GM19397 (cell line): ENCODE measurements around the gene HAPLN1.
"Not testable (repeated sequence)": the region's sequence is repeated elsewhere in the genome, so short reads cannot be mapped to it uniquely, and the experiment has no call there.

Experiments used
- ATAC-seq: cut with Tn5 transposase; IDR thresholded peaks from one replicate; pipeline ENCODE4 v1.9.1; 2021; ENCODE audit warnings: mild to moderate bottlenecking, moderate library complexity; ENCODE audit not compliant: unreplicated experiment

Gene HAPLN1

DNA sequence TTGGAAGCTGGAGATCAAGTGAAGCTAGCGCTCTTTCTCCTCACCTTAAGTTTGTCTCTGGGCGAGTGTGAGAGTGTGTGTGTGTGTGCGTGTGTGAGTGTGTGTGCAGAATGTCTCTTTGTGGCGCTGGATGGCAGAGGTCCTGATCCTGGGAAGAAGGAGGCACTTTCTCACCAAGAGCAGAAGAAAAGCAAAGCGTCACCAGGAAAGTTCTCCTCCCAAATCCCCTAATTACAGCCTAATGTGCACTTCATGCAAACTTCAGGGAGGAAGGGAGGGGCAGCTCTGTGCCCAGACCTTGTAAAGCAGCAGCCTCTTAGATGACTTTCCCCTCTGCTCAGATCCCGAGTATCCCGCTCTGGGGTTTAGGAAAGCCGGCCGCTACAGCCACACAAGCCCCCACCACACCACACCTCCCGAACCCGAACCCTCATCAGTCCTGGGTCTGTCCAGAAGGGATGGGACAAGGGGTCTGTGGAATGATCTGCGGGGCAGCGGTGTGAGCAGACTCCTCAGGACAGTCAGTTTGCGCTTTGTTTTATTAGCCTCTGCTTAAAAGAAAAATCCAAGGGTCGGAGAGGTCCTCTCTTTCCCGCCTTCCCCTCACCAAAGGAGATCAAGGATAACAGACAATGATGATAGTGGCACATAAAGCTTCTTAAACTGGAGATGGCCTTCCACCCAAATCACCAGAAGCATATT is at the start of gene HAPLN1:
TSS of gene HAPLN1 (minus strand) at position 20 of the 702 bp plus-strand sequence. CDS start 47,332 bp downstream, outside the sequence.
- no peak for ATAC-seq

GRCh38 chr5:83767409-83767992 is 46.8 kb upstream of the HAPLN1 start:
- ATAC-seq: no peak

DNA sequence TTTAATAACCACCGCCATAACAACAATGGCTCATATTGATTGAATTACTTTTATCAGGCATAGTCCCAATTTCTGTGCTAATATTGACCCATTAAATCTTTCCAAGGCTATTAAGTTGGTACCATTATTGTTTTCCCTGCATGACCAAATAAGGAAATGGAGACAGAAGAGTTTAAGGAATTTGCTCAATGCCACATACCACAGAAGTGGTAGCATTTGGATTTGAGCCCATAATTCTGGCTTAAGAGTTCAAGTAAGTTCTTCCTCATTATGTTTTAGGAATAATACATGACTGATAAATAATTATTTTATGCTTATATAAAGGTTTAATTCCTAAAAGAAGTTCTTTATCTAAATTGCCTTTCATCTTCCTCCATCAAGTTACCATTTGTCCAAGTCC is 43.4 kb upstream of the HAPLN1 start:
- ATAC-seq: no peak

DNA sequence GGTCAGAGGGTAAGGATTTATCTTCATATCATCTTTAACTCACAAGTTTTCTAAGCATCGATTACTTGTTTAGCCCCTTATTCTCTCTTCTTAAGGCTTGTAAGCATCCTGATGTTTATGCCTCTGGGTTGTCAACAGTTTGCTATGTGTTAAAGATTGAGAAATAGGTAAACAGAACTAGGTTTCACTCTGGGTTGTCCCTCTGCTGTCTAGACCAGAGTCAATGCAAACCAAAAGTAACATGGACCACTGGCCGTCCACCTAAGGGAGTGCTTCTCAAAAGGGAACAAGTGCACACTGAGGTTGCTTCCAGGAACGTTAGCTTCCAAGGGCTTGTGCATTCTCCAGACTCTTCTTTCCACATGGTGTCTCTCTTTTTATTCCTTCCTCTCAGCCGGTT is 39.9 kb upstream of the HAPLN1 start:
- no peak for ATAC-seq

GRCh38 chr5:83752700-83753099 is 32.0 kb upstream of the HAPLN1 start:
- ATAC-seq: no peak

- ATAC-seq: no peak
These were observed 30.5 kb upstream of the HAPLN1 start for GRCh38 chr5:83751201-83751600.

GRCh38 chr5:83750749-83751148 is 30.1 kb upstream of the HAPLN1 start:
- no peak for ATAC-seq

GRCh38 chr5:83745816-83746215 is 25.2 kb upstream of the HAPLN1 start:
- ATAC-seq: no peak

- no peak for ATAC-seq
These were observed 24.2 kb upstream of the HAPLN1 start for GRCh38 chr5:83744821-83745220.

GRCh38 chr5:83742089-83742488 is 21.4 kb upstream of the HAPLN1 start:
- ATAC-seq: no peak

DNA sequence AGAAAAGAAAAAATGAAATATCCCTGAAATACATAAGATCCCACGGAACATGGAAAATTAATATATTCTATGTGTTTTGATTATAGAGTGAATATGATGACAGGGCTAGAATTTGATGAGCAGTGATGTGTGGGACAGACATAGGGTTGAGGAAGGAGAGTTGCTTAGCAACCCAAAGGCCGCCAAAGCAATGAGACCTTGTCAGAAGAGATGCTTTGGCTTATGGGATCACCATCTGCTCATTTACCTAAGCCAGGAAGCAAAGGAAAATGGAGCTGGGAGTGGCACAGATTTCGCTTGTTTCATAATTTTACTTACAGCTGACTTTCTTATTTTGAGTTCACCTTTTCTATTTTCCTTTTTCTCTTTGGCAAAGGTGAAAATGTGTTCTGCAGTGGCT is 20.9 kb upstream of the HAPLN1 start:
- no peak for ATAC-seq

DNA sequence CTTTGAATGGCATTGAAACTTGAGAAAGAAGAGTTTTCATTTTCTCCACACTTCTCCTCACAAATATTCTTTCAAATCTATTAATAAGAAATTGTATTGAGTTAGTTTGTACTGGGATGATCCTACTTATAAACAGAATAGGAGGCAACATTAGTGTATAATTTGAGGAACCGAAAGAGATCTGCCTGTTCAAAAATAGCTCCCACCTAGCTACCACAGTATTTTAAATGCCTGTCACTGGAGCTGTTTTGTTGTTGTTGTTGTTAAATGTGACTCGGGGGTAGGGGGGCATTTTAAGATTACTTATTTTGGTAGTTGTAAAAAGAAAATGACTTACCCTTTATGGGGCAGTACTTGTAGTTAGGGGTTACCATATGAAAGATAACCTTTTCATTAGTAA is 20.1 kb upstream of the HAPLN1 start:
- no peak for ATAC-seq

DNA sequence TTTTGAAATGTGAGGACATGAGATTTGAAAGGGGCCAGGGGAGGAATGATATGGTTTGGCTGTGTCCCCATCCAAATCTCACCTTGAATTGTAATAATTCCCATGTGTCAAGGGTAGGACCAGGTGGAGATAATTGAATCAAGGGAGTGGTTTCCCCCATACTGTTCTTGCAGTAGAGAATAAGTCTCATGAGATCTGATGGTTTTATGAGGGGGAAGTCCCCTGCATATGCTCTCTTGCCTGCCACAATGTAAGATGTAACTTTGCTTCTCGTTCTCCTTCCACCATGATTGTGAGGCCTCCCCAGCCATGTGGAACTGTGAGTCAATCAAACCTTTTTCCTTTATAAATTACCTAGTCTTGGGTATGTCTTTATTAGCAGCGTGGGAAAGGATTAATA is 15.5 kb upstream of the HAPLN1 start:
- not testable (repeated sequence) for ATAC-seq

DNA sequence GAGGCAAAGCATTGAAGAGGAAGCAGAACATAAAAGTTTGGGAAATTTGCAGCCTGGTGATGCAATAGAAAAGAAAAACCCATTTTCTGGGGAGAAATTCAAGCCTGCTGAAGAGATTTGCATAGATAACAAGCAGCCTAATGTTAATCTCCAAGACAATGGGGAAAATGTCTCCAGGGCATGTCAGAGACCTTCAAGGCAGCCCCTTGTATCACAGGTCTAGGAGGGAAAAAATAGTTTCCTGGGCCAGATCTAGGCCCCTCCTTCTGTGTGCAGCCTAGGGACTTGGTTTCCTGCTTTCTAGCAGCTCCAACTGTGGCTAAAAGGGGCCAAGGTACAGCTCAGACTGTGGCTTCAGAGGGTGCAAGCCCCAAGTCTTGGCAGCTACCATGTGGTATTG is 14.4 kb upstream of the HAPLN1 start:
- not testable (repeated sequence) for ATAC-seq

- ATAC-seq: no peak
These were observed 11.0 kb upstream of the HAPLN1 start for GRCh38 chr5:83731638-83732037.

GRCh38 chr5:83729362-83729761 is 8.7 kb upstream of the HAPLN1 start:
- no peak for ATAC-seq

DNA sequence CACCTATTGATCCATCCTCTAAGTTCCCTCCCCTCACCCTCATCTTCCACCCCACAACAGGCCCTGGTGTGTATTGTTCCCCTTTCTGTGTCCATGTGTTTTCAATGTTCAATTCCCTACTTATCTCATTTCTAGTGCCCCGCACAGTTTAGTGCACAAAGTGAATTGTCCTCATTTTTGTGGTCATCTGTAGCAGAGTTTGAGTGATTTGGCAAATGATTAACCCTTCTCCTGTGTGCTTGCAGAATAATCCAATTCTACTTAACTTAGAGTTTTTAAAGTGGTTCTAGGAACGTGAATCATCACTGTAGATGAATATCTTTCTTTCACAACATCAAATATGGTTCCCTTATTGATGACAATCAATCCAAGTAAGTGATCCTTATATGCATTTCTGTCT is 6.3 kb upstream of the HAPLN1 start:
- ATAC-seq: no peak

DNA sequence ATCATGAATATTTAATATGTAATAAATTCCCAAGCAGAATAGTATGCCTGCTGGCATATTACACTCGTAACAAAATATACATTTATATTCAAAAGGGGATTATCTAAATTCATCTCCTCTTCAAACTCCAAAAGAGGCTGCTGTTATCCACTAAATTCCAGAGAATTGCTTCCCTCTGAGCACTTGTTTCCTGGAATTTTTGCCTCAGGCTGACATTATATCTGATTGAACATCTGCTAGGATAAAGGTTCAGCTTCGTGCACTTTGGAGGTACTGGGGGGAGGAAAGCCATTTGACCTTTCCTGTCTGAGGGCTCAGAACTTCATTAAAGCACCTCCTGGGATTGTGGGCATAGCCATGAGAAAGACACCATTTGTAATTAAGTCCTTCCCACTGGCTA is 4.3 kb upstream of the HAPLN1 start:
- no peak for ATAC-seq

GRCh38 chr5:83724001-83724400 is 3.3 kb upstream of the HAPLN1 start:
- ATAC-seq: no peak

DNA sequence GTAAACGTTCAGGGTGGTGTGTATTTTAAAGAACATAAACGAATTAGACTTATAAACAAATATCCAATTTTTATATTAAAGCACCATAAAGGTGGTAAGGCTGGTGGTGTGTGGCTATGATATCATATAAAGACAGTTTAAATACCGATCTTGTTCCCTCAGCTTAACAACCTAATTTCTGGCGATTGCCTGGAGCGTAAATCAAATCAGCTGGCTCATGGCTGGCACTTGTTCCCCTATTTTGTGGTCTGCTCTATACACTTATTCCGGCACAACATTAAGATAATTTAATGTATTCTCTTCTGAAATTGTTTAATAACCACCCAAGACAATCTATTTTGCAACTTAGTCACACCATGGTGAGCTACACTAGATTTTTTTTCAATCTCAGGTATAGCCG is 2.4 kb upstream of the HAPLN1 start:
- ATAC-seq: no peak

- peak; percentile 74 for ATAC-seq
These were observed 1.6 kb upstream of the HAPLN1 start for GRCh38 chr5:83721953-83722901.
